ENCODE measurements around the gene OR10A6. TPM values are rescaled to one million over a fixed set of nuclear protein-coding genes. Genes with fewer than 3 reads are reported as not detected.
A peak's percentile ranks its signal among the peaks of the same experiment; 100 is the strongest.

OR10A6 gene
- total and polyA plus RNA-seq, 2 experiments from 2014 or later = 0.23 TPM; not detected in 1

GRCh38 chr11:7907121-7907520 lies 23.9 kb downstream of the OR10A6 start (continued):
- no peak for TF ChIP-seq ZNF462 (CRISPR knock-in tag; IDR thresholded peaks at IDR 0.05)
- TF ChIP-seq CTCF (conservative IDR thresholded peaks at IDR 0.05; ENCODE audit: low read depth in 2 of 2) = no peak
- TF ChIP-seq CREB1 (CRISPR knock-in tag; IDR thresholded peaks at IDR 0.05; ENCODE audit: low read depth) = no peak
- TF ChIP-seq STAT1 (IDR thresholded peaks at IDR 0.05; ENCODE audit: unreplicated experiment) = no peak
- TF ChIP-seq EZH2 (IDR thresholded peaks at IDR 0.05; ENCODE audit: low read depth, unreplicated experiment) = no peak
- no peak for TF ChIP-seq POLR2AphosphoS5 (IDR thresholded peaks at IDR 0.05; ENCODE audit: low read depth)

DNA sequence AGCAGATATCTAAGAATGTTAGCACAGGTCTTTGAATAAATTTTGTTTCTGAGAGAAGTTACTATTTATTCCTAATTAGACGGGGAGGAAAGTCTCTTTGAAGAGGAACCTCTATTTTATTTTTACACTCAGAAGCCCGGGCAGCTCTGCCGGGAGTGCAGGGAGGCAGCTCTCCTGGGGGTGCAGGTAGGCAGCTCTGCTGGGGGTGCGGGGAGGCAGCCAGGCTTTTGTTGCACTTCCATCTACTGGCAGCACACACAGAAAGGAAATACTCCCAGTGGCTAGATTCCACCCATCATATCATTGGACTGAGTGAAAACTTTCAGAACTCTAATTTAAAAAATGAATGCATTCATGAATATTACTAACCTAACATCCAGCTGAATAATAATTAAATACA lies 24.6 kb downstream of the OR10A6 start:
- peak overlapping the region; percentile 77 for H3K27ac Mint-ChIP-seq
- Histone ChIP-seq H3K27me3 (ENCODE audit: insufficient read depth) (no peaks in the 10 kb centered on the region), H3K9me2 (ENCODE audit: insufficient read depth) (no peaks in the 10 kb centered on the region), H3K79me2 (replicated peaks; ENCODE audit: insufficient read depth) (peaks cover 10% of the 10 kb centered on the region), H4K20me1 (replicated peaks; ENCODE audit: insufficient read depth) (no peaks in the 10 kb centered on the region), H3K4me2 (peak overlapping the region; percentile 52), H3K4me3 (no peak overlapping the region; the same call in 1 of the 2 replicates), H3K27ac (ENCODE audit: low read depth) (peak overlapping the region; percentile 99), H3K4me1 (ENCODE audit: insufficient read depth) (peaks cover 58% of the 10 kb centered on the region), H3F3A (replicated peaks; ENCODE audit: low read depth) (0 out of 2 replicates have a peak, but pooled peaks cover 4% of the 10 kb centered on the region), H2AFZ (no peak overlapping the region), H3K36me3 (ENCODE audit: insufficient read depth) (no peaks in the 10 kb centered on the region)
- peaks cover 71% of the 10 kb centered on the region for H3K4me1 Mint-ChIP-seq
- no peak overlapping the region for H3K4me3 Mint-ChIP-seq
- H3K36me3 Mint-ChIP-seq (ENCODE audit: low read depth) = no peaks in the 10 kb centered on the region
- no peaks in the 10 kb centered on the region for H3K9me3 Mint-ChIP-seq
- DNase-seq (ENCODE audit: low spot score) (peak; percentile 44), ATAC-seq (peak; percentile 57)
- peaks cover 2% of the 10 kb centered on the region for H3K27me3 Mint-ChIP-seq (ENCODE audit: insufficient read depth, low read depth, poor library complexity)
- no peak for TF ChIP-seq POLR2AphosphoS5 (IDR thresholded peaks at IDR 0.05; ENCODE audit: low read depth)
- TF ChIP-seq EZH2phosphoT487 (IDR thresholded peaks at IDR 0.05; ENCODE audit: unreplicated experiment) = no peak
- no peak for TF ChIP-seq ZNF462 (CRISPR knock-in tag; IDR thresholded peaks at IDR 0.05)
